NCI-H1694 (cell line): ENCODE results near the gene CCDC61.

Experiments
- DNase-seq: peaks from one replicate; lab custom pipeline; 2025; lab: John Stamatoyannopoulos, UW

The CCDC61 gene, protein sequence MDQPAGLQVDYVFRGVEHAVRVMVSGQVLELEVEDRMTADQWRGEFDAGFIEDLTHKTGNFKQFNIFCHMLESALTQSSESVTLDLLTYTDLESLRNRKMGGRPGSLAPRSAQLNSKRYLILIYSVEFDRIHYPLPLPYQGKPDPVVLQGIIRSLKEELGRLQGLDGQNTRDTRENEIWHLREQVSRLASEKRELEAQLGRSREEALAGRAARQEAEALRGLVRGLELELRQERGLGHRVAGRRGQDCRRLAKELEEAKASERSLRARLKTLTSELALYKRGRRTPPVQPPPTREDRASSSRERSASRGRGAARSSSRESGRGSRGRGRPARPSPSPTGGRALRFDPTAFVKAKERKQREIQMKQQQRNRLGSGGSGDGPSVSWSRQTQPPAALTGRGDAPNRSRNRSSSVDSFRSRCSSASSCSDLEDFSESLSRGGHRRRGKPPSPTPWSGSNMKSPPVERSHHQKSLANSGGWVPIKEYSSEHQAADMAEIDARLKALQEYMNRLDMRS

DNA sequence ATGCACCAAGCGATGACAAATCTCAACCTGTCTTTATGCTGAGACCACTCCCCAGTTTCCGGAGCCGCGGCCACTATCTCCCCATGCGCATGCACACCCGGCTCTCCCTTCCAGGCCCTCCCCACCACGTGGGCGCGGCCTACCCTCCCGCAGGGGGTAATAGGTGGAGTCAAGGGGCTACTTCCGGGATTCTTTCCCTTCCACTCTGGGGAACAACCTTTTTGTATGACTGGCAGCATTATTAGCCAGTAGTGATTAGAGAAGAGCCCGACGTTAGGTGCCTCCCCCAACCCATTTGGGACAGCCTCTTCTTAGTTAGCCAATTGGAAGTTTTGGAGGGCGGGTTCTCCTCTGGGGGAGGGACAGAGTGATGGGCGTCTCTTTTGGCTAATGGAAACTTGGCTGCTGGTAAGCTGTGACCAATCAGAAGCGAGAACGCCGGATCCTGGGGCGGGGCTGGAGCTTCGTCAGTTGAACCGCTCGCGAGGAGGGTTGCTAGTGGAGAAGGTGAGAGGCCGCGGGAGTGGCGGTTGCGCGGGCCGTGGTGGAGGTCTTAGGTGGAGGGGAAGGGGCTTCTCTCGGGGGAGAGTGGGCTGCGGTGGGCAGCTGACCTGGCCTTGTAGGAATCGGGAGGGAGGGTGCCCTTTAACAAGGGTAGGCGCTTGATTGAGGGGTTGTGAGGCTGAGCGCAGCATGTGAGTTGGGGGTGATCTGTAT is at the start of gene CCDC61:
TSS of gene CCDC61 (plus strand) at position 470 of the 717 bp plus-strand sequence. CDS start 7,552 bp downstream, outside the sequence.
- peak; percentile 100 for DNase-seq

DNA sequence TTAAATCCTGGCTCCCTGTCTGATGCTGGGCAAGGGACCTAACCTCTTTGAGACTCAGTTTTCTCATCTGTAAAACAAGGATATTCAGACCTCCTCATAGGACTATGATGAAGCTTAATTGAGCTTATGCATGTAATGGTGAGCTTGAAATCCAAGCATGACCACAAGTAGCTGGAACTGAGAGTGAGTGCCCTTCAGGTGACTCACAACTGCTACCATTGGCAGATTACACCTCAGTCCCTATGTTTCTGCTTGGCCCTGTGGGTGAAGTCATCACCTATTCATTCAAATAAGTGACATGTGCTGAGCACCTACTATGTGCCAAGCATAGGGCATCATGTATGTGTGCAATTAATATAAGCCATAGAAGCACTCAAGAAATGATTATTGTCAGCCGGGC is 47.3 kb upstream of the CCDC61 start:
- no peak for DNase-seq

DNA sequence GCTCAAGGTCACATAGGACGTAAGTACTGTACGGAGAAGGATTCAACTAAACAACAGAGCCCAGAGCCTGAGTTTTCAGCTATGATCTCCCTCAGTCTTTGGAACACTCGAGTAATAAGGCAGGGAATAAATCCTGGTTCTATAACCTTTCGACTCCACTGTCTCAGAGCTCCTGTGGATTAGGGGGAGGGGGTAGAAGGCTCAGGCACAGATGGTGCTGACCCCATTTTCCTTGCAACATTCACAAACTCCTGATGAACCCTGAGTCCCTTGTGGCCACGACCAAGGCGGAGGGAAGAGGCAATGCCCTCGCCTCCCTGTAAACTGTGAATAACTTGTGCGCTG is 43.0 kb upstream of the CCDC61 start:
- DNase-seq, result no peak

DNA sequence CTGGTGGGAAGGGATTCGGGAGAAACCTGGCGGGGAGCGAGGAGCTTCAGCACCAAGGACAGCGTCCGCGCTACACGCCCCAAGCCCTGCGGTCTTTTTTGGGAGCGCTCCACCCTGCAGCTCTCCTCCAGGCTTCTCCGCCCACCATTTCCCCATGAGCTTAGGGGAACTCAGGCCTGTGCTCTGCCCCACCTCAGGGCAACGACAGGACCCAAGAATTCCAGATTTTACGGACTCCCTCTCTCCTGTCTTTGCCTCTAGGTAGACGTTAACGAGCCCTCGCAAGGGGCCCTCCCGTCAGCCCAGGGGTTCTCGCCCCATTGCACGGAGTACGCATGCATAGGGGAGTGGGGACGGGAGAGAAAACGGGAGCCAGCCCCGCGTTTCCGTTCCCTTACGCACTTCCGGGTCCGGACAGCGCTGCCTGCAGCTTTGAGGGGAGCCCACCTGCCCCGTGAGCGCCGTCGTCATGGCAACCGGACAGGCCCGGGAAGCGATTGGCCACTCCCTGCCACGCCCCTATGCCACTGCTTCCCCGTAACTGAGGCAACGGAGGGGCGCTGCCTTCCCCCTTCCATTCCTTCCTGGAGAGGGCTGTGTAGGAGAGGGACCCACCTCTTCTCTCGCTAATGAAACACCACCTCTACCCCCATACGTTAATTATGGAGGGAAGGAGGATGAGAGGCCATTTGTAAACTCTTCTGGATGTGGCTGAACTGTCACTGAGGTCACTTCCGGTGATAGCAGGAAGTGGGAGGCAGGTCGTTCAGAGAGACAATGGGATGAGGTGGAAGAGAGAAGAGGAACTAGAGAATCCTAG is 42.4 kb upstream of the CCDC61 start:
- DNase-seq, result no peak

DNA sequence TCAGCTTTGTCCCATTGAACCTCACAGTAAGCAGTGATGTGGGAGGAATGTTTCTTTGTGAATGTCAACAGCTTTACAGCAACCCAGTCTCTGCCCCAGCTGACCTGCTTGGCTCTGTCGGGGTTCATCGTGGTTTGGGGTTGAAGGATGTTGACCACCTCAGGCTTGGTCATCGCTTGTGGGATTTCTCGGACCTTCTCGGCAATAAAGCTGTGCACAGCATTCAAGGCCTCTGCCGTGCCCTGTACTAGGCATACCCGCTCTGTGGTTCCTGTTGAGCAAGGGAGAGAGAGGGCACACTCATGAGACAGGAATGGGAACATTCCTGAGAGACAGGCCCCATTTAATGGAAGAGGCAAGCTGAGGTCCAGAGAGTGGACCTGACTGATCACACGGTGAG is 41.6 kb upstream of the CCDC61 start:
- no peak for DNase-seq

DNA sequence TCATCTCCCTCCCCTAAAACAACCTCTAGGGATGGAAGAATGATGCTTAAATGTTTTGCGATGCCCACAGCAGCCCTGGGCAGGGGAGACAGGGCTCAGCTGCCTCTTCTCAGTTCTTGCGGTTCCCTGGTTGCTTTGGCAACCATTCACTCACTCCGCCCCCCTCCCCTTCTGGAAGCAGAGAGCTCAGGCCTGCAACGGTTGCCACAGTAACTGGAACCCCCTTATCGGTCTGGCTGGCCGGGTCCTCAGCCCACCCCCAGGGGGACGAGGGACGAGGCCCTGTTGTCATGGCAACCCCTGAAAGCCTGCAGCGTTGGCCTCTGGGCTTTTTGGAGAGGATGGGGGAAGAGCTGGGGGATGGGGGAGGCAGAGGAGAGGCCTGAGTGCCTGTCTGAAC is 41.1 kb upstream of the CCDC61 start:
- DNase-seq, result no peak

DNA sequence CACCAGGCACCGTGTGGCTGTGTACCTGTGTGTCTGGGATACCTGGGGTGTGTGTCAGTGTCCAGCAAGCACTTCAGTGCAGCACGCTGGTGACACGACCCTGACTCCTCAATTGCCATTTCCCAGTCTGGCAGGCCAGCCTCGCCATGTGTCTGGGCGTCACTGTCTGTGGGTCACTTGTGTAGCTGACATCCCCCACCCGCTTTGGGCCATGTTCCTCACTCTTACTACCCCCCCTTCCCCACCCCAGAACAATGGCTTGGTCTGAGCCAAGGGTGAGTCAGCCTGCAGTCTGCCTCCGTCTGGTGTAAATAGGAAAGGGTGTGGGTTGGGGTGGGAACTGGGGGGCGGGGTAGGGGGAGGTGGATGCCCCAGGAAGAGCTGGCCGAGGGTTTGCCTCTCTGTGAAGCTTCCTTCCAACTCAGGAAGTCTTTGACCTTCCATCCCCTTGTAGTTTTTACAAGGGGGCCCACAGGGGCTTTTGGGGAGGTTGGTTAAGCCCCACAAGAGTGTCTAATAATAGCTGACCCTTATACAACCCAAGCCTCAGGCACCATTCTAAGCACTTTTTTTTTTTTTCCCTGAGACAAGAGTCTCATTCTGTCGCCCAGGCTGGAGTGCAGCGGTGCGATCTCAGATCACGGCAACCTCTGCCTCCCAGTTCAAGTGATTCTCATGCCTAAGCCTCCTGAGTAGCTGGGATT is 39.2 kb upstream of the CCDC61 start:
- DNase-seq, result no peak

DNA sequence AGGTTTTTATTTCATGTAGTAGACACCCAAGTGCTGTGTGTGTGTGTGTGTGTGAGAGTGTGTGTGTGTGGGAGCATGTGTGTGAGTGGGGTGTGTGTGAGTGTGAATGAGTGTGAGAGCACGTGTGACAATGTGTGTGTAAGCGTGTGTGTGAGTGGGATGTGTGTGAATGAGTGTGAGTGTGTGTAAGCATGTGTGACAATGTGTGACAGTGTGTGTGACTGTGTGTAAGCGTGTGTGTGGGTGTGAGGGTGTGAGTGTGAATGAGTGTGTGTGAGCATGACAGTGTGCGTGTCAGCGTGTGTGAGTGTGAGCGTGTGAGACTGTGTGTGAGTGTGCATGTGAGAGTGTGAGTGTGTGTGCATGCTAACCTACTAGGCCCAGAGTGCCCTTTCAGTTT is 36.9 kb upstream of the CCDC61 start:
- DNase-seq, result no peak

DNA sequence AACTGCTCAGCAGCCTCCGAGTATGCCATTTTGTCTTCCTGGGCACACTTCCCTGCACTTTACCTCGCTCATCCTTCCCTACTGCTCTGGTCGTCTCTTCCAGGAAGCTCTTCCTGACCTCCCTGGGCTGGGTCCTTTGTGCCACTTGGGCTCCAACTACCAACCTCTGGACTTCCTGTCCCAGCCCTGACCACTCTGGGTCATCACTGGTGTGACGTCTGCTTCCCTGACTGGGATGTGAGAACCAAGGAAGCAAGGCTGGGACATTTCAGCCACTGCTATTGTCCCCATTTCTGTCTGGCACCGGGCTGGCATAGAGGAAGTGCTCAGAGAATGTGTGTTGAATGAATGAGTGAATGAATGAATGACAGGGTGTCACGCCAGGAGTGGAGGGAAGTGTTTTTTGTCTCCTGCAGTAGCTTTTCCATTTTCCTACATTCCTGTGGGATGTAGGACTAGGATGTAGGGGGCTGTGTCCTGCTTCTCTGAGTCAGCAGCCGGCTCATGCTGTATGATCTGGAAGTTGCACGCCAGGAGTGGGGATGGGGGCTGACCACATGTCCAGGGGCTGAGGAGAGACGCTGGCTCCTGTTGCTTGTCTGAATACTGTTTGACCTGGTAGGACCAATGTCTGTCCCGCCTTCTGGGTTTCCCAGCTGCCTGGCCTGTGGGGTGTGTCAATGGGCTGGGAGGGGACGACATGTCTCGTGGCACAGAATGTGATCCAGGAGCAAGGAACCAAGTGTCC is 36.3 kb upstream of the CCDC61 start:
- DNase-seq, result no peak

DNA sequence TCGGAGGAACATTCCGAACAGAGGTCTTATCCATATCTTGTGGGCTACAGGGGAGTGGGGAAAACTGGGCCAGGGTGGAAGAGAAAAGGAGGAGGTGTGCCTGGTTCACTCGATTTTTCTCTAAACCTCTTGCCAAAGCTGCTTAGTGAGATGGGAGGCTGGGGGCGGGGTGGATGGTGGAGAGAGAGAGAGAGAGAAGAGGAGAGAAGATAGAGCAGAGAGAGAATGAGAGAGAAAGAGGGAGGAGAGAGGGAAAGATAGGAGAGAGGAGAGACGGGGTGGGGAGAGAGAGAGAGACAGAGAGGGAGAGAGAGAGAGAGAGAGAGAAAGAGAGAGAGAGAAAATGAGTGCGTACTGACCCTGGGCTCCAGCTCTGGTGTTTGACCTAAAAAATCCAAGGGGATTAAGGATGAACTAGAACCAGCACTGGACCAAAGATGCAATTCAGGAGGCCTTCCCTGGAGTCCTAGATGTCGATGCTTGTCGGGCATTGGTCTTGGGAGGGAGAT is 35.7 kb upstream of the CCDC61 start:
- DNase-seq, result no peak

DNA sequence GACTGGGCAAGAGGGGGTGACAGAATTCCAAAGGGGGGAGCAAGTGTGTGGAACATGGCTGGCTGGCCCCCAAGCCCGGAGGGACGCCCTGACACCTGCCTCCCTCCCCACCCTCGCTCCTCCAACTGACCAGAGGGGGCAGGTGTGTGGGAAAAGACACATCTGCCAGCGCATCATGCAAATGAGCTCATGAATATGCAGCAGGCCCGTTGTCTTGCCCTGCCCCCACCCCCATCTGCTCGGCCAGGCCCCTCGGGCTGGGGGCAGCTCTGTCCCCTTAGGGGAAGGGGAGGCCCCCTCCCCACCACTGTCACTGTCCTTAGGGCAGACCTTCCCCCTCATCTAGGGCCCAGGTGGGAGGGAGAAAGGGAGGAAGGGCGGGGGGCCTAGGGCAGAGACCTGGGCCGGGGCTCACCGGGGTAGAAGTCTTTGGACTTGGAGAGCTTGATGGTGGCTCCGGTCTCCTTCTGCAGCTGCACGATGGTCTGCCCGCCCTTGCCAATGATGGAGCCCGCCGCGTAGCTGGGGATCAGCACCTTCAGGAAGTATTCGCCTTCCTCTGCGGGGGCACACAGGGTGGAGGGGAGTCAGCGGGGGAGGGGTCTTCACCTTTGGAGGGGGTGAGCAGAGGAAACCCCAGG is 34.6 kb upstream of the CCDC61 start:
- no peak for DNase-seq

DNA sequence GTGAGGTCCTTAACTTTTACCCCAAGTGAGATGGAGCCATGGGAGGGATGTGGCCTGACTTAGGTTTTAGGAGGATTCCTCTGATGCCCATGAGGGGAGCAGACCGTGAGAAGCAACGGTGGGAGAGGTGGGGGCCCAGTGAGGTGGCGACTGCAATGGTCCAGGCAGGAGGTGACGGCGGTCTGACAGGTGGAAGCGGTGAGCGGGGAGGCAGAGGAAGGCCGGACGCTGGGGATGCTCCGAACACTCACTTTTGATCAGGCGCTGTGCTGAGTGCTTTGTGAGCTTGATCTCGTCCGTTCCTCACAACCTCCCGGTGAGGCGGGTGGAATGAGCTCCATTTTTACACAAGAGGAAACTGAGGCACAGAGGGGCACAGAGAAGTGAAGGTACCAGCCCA is 33.2 kb upstream of the CCDC61 start:
- no peak for DNase-seq

DNA sequence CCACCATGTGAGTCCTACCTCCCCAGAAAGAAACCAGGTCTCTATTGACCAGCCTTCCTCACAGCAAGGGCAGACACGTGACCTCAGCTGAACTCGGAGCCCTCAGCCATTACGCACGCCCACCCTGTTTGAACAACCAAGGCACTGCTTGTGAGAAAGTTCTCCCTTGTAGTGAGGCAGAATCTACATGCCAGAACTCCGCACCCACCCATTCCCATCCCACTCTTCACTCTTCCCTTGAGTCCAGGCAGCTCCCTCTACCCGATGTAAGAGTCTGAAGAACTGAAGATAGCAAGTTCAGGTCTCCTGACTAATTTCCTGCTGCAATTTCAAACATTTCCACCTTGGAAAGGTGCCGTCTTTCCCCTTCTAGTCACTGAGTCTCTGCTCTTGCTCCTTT is 28.0 kb upstream of the CCDC61 start:
- DNase-seq, result no peak

DNA sequence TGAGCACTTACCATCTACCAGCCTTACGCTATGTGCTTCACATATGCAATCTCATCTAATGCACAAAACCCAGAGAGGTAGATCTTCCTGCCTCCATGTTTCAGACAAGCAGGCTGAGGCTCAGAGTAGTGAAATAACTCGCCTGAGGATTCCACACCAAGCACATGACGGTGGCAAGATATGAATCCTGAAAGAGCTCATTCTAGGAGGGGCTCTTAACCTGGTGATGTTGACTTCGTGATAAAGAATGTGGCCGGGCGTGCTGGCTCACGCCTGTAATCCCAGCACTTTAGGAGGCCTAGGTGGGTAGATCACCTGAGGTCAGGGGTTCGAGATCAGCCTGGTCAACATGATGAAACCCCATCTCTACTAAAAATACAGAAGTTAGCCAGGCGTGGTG is 26.6 kb upstream of the CCDC61 start:
- DNase-seq, result no peak

DNA sequence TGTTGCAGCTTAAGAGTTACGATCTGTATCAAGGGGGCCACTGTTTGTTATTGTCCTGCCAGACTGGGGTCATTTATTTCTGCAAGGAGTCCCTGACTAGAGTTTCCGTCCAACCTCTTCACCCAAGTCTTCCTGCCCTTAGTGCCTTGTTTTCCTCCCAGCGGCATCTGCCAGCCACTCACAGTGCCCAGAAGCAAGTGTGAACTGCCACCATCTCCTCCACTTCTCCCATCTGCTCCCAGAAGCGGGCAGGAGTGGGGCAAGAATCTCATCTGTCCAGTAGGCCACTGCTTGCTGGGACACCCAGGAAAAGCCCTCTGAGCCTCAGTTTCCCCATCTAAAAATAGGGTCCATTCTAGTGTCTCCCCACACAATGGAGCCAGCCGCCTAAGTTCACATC is 25.6 kb upstream of the CCDC61 start:
- no peak for DNase-seq

DNA sequence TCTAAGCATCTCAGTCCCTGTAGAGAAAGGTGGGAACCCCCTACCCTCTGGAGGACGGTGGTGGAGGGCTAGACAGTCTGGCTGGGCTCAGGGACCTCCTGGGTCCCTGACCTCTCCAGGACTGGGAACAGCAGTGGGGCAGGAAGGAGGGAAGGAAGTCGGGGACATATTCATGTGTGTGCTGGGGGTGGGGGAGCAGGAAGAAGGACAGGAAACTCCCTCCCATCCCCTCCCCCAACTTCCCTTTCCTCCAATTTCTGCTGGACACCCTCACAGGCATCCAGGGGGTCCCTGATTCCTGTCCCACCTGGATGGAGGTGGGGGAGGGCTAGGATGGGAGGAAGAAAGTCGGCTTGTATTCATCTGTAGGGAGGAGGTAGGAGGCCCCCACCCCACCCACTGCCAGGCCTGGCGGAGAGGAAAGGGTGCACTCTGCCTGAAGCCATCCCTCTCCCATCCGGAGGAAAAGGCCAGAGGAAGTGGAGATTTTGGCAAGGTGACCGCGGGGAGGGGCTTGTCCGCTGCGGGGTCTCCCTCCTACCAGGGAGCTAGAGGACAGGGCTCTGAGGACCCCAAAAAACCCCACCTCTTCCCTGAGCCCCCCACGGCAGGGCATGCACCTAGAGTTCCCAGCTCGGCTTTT is 23.9 kb upstream of the CCDC61 start:
- DNase-seq, result no peak

DNA sequence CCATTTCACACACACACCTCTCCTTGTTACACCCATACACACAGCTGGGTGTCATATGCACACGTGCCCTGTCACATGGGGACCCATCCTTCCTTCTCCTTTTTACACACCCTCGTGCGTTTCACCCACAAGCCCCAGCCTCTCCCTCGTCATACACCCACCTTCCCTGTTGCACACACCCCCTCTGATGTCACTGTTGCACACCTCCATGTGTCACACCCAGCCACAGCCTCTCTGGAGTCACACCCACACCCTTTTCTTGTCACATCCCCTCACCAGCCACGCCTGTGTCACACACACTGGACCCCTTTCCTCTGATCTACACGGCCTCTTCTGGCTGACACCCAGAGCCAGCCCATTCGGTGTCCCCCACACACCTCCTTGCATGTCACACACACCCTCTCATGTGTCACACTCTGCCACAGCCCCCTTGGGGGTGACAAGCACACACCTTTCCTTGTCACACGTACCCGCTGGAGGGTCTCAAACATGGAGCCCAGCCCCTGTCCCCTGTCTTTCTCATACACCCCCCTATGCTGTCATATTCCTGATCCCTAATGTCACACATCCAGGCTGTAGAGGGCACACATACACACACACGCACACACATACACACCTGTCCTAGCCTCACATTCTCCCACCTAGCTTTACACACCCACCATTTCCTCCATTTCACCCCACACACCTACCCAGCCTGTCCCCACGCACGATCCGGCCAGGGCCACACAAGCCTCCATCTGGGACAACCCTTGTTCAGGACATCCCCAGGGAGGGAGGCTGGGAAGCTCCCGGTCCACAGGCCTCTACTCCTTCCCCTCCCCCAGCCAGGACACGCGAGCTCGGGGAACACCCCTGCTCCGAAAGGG is 23.0 kb upstream of the CCDC61 start:
- DNase-seq, result no peak

DNA sequence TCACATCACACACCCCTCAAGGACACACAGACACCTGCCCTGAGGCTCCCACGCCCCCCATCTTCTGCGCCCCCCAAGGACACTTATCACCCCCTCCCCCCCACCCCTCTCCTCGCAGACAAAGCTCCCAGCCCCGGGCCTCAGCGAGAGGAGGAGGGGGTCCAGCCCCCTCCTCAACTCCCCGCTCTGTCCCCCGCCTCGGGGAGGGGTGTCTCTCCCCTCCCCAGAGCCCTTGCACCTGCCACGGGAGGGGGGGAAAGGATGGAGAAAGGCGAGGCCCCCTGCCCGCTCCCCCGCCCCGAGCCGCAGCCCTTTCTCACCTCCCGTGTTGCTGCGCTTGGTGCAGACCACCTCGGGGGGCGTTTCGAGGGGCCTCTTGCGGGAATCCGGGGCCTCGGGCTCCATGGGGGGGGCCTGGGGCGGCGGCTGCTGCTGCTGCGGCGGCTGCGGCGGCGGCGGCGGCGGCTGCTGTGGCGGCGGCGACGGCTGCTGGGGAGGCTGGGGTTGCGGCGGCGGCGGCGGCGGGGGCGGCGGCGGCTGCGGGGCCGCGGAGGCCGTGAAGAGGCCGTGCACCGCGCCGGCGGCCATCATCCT is 22.2 kb upstream of the CCDC61 start:
- no peak for DNase-seq
